GM18870 (cell line): ENCODE results near the gene SSNA1.

Source experiments
- ATAC-seq: cut with Tn5 transposase; IDR thresholded peaks from one replicate; pipeline ENCODE4 v1.9.1; 2021; ENCODE audit warnings: moderate library complexity; ENCODE audit not compliant: unreplicated experiment

SSNA1 gene

GRCh38 chr9:137152844-137153405 lies 35.6 kb upstream of the SSNA1 start:
- ATAC-seq, result no peak

DNA sequence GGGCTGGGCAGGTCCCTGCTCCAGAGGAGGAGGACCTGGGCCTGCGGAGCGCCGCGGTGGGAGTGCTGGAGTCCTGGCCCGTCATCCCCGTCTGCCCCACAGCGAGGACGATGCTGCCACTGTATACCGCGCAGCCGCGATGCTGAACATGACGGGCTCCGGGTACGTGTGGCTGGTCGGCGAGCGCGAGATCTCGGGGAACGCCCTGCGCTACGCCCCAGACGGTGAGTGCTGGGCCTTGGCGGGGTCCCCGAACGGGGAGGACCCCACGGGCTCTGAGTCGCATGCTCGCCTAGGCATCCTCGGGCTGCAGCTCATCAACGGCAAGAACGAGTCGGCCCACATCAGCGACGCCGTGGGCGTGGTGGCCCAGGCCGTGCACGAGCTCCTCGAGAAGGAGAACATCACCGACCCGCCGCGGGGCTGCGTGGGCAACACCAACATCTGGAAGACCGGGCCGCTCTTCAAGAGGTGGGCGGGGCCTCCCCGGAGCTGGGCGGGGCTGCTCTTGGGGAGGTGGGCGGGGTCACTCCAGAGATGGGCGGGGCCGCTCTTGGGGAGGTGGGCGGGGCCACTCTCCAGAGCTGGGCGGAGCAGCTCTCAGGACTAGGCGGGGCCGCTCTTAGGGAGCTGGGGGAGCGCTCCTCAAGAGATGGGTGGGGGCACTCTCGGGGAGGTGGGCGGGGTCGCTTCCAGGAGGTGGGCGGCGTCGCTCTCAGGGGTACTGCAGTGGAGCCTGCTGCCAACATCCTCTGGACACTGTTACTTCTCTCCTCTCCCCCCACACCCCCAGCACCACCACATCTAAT lies 31.7 kb upstream of the SSNA1 start:
- ATAC-seq, result no peak

GRCh38 chr9:137157618-137158415 lies 30.7 kb upstream of the SSNA1 start:
- no peak for ATAC-seq

DNA sequence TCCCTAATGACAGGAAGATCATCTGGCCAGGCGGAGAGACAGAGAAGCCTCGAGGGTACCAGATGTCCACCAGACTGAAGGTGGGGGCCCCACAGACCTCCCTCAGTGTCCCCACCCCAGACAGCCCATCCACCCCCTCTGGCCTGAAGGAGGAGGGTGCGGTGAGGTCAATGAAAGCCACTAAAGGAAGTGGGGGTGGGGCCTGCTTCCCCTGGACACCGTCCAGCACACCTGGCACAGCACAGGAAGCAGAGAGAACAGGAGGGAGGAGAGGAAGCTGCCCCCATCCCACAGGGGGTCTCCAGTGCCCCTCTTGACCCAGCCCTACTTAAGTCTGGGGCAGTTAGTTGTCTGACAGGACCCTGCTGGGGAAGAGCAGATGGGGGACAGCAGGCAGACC lies 29.9 kb upstream of the SSNA1 start:
- no peak for ATAC-seq

- no peak for ATAC-seq
Measured at GRCh38 chr9:137159105-137160053, 29.1 kb upstream of the SSNA1 start.

DNA sequence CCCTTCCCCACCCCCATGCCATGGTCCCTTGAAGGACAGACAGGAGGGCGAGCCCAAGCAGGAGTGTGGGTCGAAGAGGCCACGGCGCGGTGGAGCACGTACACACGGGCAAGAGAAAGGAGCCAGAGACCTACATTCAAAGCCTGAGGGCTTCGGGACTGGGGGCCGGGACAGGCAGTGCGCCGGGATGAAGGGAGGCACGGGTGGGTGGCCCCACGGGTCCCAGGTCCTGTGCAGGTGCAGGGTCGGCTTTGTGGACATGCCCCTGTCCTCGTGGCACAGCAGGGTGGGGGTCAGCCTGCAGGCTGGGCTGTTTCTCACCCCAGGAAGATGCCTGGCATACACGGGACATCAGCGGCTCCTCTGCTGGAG lies 28.4 kb upstream of the SSNA1 start:
- no peak for ATAC-seq

- ATAC-seq, result no peak
Measured at GRCh38 chr9:137160716-137161557, 27.5 kb upstream of the SSNA1 start.

GRCh38 chr9:137161558-137162486 lies 26.7 kb upstream of the SSNA1 start:
- ATAC-seq, result no peak

DNA sequence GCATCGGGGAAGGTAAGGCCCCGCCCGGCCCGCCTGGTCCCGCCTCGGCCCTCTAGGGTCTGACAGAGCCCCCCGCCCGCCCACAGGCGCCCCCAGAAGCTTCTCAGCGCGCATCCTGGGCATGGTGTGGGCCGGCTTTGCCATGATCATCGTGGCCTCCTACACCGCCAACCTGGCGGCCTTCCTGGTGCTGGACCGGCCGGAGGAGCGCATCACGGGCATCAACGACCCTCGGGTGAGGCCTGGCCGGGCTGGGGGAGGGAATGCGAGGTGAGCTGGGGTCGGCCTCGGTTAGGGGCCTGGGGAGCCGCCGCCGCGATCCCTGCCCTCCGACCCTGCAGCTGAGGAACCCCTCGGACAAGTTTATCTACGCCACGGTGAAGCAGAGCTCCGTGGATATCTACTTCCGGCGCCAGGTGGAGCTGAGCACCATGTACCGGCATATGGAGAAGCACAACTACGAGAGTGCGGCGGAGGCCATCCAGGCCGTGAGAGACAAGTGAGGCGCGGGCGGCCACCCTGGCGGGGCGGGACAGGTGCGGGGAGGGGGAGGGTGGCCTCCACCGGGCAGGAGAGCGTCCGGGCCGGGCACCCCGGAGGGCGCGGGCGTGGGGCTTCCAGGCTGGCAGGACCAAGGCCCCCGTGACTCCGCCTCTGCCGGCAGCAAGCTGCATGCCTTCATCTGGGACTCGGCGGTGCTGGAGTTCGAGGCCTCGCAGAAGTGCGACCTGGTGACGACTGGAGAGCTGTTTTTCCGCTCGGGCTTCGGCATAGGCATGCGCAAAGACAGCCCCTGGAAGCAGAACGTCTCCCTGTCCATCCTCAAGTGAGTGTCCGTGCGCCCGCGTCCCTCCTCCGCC lies 25.7 kb upstream of the SSNA1 start:
- no peak for ATAC-seq

- ATAC-seq, result no peak
Measured at GRCh38 chr9:137163365-137163715, 25.1 kb upstream of the SSNA1 start.

DNA sequence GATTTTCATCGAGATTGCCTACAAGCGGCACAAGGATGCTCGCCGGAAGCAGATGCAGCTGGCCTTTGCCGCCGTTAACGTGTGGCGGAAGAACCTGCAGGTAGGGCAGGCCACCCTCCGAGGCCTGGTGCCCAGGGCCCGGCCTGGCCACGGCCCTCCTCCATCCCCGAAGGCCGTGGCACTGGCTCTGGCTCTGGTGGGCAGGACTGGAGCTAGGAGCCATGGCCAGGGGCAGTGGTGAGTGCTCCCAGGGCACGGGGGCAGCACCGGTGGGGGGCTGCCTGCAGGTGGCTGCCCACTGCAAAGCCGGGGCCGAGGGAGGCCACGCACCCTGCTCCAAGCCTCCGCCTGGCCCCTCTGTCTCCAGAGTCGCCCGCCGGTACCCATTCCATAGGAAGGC lies 24.7 kb upstream of the SSNA1 start:
- no peak for ATAC-seq

- ATAC-seq, result no peak
Measured at GRCh38 chr9:137164370-137165249, 23.9 kb upstream of the SSNA1 start.

DNA sequence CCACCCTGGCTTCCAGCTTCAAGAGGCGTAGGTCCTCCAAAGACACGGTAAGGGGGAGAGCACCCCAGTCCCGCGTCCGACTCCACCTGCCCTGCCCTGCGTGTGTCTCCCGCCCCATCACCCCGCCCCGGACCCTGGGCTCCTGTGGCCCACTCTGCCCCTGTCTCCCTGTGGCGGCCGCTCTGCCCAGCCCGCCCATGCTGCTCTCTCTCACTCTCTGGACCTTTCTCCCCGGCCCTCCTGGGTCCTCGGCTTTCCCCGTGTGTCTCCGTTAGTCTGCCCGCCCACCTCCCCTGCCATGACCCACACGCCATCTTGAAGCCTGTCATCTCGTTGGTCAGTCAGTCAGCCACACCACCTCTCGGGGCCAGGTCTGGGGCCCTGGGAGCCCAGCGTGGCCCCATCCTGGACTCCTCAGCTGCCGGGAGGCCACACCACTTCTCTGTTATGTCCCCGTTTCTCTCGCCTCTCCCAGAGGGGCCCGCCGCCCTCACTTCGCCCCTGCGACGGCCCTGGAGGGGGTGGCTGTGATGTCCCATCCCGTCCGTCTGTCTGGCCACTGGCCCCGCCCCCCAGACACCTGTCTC lies 23.1 kb upstream of the SSNA1 start:
- ATAC-seq, result no peak

DNA sequence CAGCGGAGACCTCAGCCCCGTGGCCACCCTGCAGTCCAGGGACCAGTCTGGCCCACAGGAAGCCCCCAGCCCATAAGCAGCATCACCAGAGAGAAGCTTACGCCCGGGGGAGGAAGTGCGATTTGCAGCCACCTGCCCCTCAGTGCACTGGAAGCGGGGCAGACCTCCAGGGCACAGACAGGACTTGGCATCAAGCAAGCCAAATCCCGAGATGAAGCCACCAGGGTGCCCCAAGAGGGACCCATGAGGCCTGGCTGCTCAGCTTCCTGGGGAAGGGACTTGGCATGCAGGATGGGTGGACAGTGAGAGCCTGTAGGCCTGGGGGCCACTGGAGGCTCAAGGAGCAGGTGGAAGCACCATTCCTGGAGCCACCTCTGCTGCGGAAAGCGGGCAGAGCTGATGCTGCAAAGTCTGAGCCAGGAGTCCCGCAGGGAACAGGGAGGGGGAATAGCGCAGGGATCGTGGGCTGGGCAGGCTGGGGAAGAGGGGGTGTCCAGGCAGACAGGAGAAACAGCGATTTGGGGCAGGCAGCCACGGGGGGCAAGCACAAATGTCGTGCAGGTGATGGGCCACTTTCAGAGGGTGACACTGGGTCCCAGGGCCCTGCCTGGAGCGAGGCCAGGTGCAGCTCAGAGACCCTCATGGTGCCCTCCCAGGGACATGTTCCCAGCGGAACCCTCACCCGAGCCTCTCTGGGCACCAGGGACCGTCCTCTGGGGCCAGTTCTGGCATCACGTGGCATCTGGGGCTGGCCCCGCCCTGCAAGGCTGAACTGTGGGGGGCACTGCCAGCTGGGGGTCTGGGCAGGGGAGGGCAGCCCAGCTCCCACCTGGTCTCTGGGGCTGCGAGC lies 21.9 kb upstream of the SSNA1 start:
- ATAC-seq, result no peak

DNA sequence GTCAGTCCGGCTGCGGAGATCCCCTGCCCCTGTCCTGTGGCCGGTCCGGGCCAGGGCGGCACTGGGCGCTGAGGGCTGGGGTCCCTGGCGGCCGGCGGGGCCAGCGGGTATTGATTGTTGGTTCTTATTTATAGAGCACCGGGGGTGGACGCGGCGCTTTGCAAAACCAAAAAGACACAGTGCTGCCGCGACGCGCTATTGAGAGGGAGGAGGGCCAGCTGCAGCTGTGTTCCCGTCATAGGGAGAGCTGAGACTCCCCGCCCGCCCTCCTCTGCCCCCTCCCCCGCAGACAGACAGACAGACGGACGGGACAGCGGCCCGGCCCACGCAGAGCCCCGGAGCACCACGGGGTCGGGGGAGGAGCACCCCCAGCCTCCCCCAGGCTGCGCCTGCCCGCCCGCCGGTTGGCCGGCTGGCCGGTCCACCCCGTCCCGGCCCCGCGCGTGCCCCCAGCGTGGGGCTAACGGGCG lies 21.2 kb upstream of the SSNA1 start:
- ATAC-seq, result no peak
